Activated T-cell treated with anti-CD3 and anti-CD28 coated beads, Interleukin-2, amount 50 U/mL, for 48 hours (primary cell): Measurements from ENCODE around the gene BBS5.
A peak's percentile ranks its signal among the peaks of the same experiment; 100 is the strongest.
"Not testable (repeated sequence)": the region's sequence is repeated elsewhere in the genome, so short reads cannot be mapped to it uniquely, and the experiment has no call there.

ENCODE experiments used
- DNase-seq, 2 experiments: peaks; one replicate each; pipeline ENCODE4 v3.0.0-alpha.2; 2020

BBS5 gene

GRCh38 chr2:169490834-169491233, 11.5 kb downstream of the BBS5 start:
- no peak for DNase-seq

- no peak for DNase-seq
These were observed 12.1 kb downstream of the BBS5 start for GRCh38 chr2:169491378-169491777.

GRCh38 chr2:169493360-169493759, 14.1 kb downstream of the BBS5 start:
- no peak for DNase-seq

- no peak for DNase-seq
These were observed 16.1 kb downstream of the BBS5 start for GRCh38 chr2:169495310-169495928.

- no peak for DNase-seq
These were observed 25.4 kb downstream of the BBS5 start for GRCh38 chr2:169504651-169505050.

- no peak for DNase-seq
These were observed 28.4 kb downstream of the BBS5 start for GRCh38 chr2:169507698-169508097.

GRCh38 chr2:169509298-169509885, 30.1 kb downstream of the BBS5 start, which contains the start of gene KLHL41:
Gene KLHL41 (plus strand): TSS chr2:169509702. CDS start chr2:169509779, 77 bp downstream.
- no peak for DNase-seq

- no peak for DNase-seq
These were observed 30.7 kb downstream of the BBS5 start for GRCh38 chr2:169509955-169510354.

- no peak for DNase-seq
These were observed 31.2 kb downstream of the BBS5 start for GRCh38 chr2:169510496-169510895.

- DNase-seq, result no peak
These were observed 32.5 kb downstream of the BBS5 start for GRCh38 chr2:169511818-169512217.

- no peak for DNase-seq
These were observed 33.2 kb downstream of the BBS5 start for GRCh38 chr2:169512525-169512924.

- no peak for DNase-seq
These were observed 33.8 kb downstream of the BBS5 start for GRCh38 chr2:169513094-169513493.

GRCh38 chr2:169513926-169514325, 34.6 kb downstream of the BBS5 start:
- no peak for DNase-seq

- not testable (repeated sequence) for DNase-seq
These were observed 35.5 kb downstream of the BBS5 start for GRCh38 chr2:169514758-169515157.

GRCh38 chr2:169516488-169516995, 37.2 kb downstream of the BBS5 start:
- not testable (repeated sequence) for DNase-seq

- no peak for DNase-seq
These were observed 41.6 kb downstream of the BBS5 start for GRCh38 chr2:169520896-169521295.

GRCh38 chr2:169523681-169524080, 44.4 kb downstream of the BBS5 start:
- no peak for DNase-seq

GRCh38 chr2:169525434-169525833, 46.1 kb downstream of the BBS5 start:
- no peak for DNase-seq

- DNase-seq, result no peak
These were observed 47.2 kb downstream of the BBS5 start for GRCh38 chr2:169526451-169526850.

GRCh38 chr2:169528271-169528701, 49.0 kb downstream of the BBS5 start:
- peak; percentile 82 to 85 for DNase-seq

GRCh38 chr2:169539460-169539859, 60.2 kb downstream of the BBS5 start:
- not testable (repeated sequence) for DNase-seq

- DNase-seq, result no peak
These were observed 60.9 kb downstream of the BBS5 start for GRCh38 chr2:169540146-169540545.

GRCh38 chr2:169542433-169542832, 63.1 kb downstream of the BBS5 start:
- DNase-seq, result no peak

- no peak for DNase-seq
These were observed 67.5 kb downstream of the BBS5 start for GRCh38 chr2:169546756-169547155.
